NCI-H1694 (cell line): Measurements from ENCODE around the gene TAF11L4.
"Not testable (repeated sequence)": the region's sequence is repeated elsewhere in the genome, so short reads cannot be mapped to it uniquely, and the experiment has no call there.

Experiments
- DNase-seq: peaks from one replicate; lab custom pipeline; 2025; lab: John Stamatoyannopoulos, UW

Gene TAF11L4

DNA sequence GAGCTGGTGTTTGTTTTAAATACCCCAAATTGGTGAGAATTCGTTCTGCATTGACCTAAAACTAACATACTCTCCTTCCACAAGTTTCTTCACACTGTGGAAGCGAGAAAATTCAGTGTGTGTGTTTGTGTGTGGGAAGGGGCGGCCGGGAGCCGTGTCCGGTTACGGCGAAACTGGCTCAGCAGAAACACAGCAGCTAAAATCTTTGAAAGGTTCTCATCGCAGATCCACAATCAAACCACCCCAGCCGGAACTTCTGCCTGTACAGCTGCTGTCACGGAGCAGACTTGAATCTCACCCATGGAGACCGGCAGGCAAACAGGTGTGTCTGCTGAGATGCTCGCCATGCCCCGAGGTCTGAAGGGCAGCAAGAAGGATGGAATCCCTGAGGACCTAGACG lies at the start of gene TAF11L4:
TSS of gene TAF11L4 (plus strand) at position 301 of the 400 bp plus-strand sequence.
- DNase-seq = not testable (repeated sequence)

DNA sequence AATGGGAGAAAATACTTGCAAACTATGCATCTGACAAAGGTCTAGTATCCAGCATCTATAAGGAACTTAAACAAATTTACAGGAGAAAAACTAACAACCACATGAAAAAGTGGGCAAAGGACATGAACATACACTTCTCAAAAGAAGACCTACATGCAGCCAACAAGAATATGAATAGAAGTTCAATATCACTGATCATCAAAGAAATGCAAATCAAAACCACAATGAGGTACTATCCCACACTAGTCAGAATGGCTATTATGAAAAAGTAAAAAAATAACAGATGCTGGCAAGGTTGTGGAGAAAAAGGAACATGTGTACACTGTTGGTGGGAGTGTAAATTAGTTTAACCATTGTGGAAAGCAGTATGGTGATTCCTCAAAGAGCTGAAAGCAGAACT lies 46.5 kb upstream of the TAF11L4 start:
- DNase-seq = not testable (repeated sequence)

DNA sequence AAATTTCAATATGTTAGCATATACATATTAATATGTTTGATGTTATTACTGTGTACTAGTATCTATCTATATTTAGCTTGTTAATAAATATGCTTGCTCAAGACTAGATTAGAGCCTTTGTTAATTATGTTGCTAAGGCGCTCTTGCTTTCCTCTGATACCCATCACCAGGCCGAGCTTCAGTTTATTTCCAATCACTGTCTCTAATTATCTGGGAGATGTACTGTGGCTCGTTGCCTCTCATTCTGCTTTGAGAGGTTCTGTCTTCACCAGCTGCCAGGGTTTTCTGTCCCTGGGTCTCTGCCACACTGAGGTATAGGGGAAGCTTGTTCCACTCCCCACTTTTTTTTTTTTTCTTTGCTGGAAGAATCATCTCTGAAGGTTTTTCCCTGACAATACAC lies 44.6 kb upstream of the TAF11L4 start:
- DNase-seq = no peak

DNA sequence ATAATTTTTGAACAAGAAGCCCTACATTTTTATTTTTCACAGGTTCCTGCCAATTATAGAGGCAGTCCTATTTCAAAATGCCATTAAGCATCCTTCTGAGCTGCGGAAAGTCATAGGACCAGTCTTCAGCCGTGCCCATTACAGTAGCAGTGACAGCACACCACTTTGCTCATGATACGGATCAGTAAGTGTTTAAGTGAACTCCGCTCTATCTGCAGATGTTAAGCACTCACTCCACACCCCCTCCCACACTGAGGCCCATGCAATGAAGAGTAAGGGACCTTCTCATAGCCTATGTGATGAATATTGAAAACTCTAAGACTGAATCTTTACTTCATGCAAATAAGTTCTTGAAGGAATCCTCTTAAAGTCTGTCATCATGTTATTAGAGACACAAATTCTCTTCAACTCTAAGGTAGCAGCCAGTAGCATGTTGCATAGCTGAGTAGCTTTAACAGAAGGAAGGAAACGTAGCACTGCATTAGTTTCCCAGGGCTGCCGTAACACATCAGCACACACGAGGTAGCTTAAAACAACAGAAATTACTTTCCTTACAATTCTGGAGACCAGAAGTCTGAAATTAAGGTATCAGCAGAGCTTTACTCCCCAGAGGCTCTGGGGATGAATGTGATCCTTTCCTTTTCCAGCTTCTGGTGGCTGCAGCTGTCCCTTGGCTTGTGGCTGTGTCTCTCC lies 43.9 kb upstream of the TAF11L4 start:
- DNase-seq = no peak

DNA sequence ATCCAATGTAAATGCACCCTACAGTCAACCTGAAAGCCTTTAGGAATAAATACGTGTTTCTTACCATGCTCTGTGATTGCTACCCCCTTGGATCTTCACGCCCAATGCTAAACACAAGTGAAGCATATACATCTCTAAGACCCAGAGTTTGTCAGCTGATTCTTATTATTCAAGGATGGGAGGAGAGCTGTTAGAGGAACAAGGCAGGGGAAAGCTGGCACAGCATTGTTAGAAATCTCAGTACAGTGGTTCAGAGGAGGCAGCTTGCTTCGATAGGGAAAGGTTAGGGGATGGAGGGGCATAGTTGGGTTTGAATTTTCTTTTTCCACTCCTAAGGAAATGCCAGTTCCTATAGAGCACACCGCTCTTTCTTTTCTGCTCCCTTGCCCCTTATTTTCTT lies 40.2 kb upstream of the TAF11L4 start:
- DNase-seq = no peak

DNA sequence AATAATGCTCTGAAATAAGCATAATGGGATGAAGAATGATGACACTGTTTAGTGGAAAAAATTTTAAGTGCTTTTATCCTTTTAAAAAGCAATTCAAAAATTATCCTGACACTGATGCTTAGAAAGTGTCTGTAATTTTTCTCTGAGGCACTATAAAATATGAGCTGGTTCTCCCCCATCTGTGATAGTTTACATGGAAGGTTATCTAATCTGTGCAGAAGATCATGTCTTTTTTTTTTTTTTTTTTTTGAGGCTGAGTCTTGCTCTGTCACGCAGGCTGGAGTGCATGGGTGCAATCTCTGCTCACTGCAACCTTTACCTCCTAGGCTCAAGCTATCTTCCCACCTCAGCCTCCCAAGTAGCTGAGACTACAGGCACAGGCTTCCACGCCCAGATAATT lies 38.8 kb upstream of the TAF11L4 start:
- DNase-seq = no peak

DNA sequence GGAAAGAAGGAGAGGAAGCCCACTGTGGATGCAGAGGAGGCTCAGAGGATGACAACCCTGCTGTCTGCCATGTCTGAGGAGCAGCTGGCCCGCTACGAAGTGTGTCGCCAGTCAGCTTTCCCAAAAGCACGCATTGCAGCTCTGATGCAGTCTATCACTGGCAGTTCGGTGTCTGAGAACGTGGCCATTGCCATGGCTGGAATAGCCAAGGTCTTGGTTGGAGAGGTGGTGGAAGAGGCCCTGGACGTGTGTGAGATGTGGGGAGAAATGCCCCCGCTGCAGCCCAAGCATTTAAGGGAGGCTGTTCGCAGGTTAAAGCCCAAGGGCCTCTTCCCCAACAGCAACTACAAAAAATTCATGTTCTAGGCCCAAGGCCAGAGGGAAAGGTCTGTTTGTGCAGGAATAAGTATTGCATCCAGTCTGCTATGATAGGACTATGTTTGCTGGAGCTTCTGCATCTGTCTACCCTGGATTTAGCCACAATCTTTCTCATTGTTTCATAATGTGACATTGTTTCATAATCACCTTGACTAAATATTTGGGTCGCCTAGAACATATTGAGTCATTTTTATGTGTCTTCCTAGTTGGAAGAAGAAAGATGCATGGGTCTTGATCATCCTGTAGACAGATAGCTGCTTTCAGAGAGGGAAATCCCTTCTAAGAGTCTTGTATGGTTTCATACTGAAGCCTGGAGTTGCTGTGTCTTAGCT lies 35.0 kb upstream of the TAF11L4 start:
- DNase-seq = not testable (repeated sequence)

DNA sequence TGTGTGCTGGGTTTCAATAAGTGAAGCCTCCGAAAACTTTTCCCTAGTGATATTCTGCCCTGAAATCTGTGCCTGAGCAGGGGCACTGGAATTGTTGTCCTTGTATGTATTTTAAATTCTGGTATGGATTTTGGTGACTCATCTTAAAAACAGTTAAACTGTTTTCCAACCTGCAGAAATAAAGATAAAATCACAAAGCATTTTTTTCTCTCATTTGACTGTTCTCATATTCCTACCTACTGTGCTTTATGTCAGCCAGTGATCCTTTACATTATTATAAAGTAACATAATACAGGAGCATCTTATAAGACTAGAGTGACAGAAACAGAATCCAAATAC lies 34.5 kb upstream of the TAF11L4 start:
- no peak for DNase-seq

DNA sequence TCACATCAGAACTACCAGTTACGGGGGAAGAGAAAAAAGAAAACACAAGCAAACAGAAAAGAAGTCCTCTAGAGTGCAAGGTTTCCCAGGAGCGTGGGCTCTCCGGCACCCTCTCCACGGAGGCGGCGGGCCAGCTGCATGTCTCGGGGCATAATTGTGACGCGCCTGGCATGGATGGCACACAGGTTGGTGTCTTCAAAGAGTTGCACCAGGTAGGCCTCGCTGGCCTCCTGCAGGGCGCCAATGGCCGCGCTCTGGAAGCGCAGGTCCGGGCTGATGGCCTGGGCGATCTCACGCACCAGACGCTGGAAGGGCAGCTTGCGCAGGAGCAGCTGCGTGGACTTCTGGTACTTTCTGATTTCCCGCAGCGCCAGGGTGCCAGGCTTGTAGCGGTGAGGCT lies 30.3 kb upstream of the TAF11L4 start:
- DNase-seq = not testable (repeated sequence)

DNA sequence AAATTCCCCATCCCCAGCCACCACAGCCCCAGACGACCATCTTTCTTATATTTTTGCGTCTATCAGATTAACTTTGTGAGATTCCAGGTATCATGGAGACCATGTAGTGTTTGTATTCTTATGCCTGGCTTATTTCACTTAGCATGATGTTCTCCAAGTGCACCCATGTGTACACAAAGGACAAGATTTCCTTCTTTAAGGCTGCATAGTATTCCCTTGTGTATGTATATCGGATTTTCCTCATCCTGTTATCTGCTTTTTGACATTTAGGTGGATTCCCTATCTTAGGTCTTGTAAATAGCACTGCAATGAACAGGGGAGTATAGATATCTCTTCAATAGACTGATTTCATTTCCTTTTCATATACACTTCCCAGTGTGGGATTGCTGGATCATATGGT lies 28.8 kb upstream of the TAF11L4 start:
- DNase-seq = no peak

DNA sequence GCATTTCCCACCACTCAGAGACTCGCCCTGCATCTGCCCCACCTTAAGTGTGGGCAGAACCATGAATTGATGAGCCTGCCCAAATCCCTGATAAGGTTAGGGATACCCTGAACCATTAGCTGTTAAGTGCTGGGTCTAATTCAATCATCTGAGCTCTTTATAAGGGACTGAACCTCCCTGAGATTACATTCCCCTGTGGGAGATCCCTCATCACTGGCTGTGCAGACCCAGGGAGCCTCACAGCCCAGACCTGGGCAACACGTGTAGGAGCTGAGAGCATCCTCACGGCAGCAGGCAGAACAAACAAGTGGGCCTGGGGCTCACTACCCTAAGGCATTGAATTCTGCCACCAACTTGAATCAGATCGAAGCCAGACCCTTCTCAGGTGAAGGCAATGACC lies 24.2 kb upstream of the TAF11L4 start:
- DNase-seq = no peak

DNA sequence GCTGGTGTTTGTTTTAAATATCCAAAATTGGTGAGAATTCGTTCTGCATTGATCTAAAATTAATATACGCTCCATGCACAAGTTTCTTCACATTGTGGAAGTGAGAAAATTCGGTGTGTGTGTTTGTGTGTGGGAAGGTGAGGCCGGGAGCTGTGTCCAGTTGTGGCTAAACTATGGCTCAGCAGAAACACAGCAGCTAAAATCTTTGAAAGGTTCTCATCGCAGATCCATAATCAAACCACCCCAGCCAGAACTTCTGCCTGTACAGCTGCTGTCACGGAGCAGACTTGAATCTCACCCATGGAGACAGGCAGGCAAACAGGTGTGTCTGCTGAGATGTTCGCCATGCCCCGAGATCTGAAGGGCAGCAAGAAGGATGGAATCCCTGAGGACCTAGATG lies 23.7 kb upstream of the TAF11L4 start, which contains the start of gene TAF11L2:
TSS of gene TAF11L2 (plus strand) at position 301 of the 400 bp plus-strand sequence.
- not testable (repeated sequence) for DNase-seq

DNA sequence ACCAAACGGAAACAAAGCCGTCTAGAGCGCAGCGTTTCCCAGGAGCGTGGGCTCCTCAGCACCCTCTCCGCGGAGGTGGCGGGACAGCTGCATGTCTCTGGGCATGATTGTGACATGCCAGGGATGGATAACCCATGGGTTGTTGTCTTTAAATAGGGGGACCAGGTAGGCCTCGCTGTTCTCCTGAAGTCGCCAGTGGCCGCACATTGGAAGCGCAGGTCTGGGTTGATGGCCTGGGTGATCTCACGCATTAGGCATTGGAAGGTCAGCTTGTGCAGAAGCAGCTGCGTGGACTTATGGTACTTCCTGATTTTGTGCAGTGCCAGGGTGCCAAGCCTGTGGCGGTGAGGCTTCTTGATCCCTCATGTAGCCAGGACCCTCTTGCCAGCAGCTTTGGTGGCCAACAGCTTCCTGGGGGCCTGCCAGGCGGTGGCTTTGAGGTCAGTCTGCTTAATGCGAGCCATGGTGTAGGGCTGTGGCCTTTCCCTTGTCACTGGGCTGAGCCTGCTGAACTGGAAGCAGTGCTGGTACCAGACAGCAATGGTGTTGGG lies 9.8 kb upstream of the TAF11L4 start:
- no peak for DNase-seq

DNA sequence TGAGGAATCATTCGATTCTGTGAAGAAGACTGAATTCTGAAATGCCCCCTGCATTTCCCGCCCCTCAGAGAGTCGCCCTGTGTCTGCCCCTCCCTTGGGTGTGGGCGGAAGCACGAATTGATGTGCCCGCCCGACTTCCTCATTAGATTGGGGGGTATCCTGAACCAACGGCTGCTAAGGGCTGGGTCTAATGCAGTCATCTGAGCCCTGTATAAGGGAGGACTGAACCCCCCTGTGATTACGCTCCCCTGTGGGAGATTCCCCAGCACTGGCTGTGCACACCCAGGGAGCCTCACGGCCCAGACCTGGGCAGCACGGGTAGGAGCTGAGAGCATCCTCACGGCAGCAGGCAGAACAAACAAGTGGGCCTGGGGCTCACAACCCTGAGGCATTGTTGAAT lies 4.1 kb upstream of the TAF11L4 start:
- not testable (repeated sequence) for DNase-seq

DNA sequence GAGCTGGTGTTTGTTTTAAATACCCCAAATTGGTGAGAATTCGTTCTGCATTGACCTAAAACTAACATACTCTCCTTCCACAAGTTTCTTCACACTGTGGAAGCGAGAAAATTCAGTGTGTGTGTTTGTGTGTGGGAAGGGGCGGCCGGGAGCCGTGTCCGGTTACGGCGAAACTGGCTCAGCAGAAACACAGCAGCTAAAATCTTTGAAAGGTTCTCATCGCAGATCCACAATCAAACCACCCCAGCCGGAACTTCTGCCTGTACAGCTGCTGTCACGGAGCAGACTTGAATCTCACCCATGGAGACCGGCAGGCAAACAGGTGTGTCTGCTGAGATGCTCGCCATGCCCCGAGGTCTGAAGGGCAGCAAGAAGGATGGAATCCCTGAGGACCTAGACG lies 3.5 kb upstream of the TAF11L4 start, which contains the start of gene TAF11L3:
TSS of gene TAF11L3 (plus strand) at position 301 of the 400 bp plus-strand sequence.
- DNase-seq = not testable (repeated sequence)

DNA sequence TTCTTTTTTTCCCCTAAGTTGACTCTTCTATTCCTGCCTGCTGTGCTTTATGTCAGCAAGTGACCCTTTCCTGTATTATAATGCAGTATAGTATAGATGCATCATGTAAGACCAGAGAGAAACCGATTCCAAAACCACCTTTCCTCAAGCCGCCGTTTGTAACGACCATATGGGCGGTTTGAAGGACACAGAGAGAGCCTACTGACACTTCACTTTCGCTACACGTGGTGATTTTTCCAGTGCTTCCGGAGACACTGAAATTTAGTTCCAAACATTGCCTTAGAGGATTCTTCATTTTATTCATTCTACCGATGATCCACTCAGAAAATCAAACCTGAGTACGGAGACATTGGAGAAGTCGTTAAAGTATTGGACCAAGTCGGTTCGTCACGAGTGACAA lies 2.1 kb upstream of the TAF11L4 start:
- not testable (repeated sequence) for DNase-seq

DNA sequence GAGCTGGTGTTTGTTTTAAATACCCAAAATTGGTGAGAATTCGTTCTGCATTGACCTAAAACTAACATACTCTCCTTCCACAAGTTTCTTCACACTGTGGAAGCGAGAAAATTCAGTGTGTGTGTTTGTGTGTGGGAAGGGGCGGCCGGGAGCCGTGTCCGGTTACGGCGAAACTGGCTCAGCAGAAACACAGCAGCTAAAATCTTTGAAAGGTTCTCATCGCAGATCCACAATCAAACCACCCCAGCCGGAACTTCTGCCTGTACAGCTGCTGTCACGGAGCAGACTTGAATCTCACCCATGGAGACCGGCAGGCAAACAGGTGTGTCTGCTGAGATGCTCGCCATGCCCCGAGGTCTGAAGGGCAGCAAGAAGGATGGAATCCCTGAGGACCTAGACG lies 3.3 kb downstream of the TAF11L4 start, which contains the start of gene TAF11L5:
TSS of gene TAF11L5 (plus strand) at position 301 of the 400 bp plus-strand sequence.
- not testable (repeated sequence) for DNase-seq

DNA sequence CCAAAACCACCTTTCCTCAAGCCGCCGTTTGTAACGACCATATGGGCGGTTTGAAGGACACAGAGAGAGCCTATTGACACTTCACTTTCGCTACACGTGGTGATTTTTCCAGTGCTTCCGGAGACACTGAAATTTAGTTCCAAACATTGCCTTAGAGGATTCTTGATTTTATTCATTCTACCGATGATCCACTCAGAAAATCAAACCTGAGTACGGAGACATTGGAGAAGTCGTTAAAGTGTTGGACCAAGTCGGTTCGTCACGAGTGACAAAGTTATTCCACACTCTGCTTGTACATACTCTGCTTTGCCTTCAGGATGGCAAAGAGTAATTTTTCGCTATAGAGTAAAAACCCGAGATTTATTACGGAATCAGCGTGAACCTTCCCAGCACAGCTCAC lies 4.9 kb downstream of the TAF11L4 start:
- not testable (repeated sequence) for DNase-seq

DNA sequence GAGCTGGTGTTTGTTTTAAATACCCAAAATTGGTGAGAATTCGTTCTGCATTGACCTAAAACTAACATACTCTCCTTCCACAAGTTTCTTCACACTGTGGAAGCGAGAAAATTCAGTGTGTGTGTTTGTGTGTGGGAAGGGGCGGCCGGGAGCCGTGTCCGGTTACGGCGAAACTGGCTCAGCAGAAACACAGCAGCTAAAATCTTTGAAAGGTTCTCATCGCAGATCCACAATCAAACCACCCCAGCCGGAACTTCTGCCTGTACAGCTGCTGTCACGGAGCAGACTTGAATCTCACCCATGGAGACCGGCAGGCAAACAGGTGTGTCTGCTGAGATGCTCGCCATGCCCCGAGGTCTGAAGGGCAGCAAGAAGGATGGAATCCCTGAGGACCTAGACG lies 6.8 kb downstream of the TAF11L4 start, which contains the start of gene TAF11L6:
TSS of gene TAF11L6 (plus strand) at position 301 of the 400 bp plus-strand sequence.
- not testable (repeated sequence) for DNase-seq
